GM23338 (cell line): ENCODE measurements around the gene EDIL3. TPM values are rescaled to one million over a fixed set of nuclear protein-coding genes. Genes with fewer than 3 reads are reported as not detected.

Experiments
- ATAC-seq: fragments of 200-7000 bp; cut with Tn5 transposase; 3 replicates; pipeline ENCODE4 v1.9.1; 2020
- DNase-seq: peaks from one replicate; pipeline ENCODE4 v3.0.0-alpha.2; 2015; ENCODE audit warnings: low spot score
- H2AFZ ChIP-seq: fragments of 200-600 bp; sonication (generic); 2 replicates; pipeline ENCODE4 v1.8.0; 2016; ENCODE audit warnings: antibody characterized with exemption, mild to moderate bottlenecking, moderate library complexity
- H3F3A ChIP-seq: fragments of 200-600 bp; sonication (generic); replicated peaks from 2 replicates; pipeline ENCODE4 v1.8.0; 2017; ENCODE audit warnings: antibody characterized with exemption, mixed run types, low read depth
- H3K27ac ChIP-seq: fragments of 200-600 bp; sonication (generic); 2 replicates; pipeline ENCODE4 v1.6.1; 2016; ENCODE audit warnings: low read depth
- H3K27me3 ChIP-seq: fragments of 200-600 bp; sonication (generic); 2 replicates; pipeline ENCODE4 v1.8.0; 2016; ENCODE audit warnings: mild to moderate bottlenecking, mixed run types, moderate library complexity; ENCODE audit not compliant: insufficient read depth
- H3K36me3 ChIP-seq: fragments of 200-600 bp; sonication (generic); 2 replicates; pipeline ENCODE4 v1.8.0; 2016; ENCODE audit warnings: mild to moderate bottlenecking; ENCODE audit not compliant: insufficient read depth
- H3K4me1 ChIP-seq: fragments of 200-600 bp; sonication (generic); 2 replicates; pipeline ENCODE4 v1.8.0; 2016; ENCODE audit warnings: mild to moderate bottlenecking, moderate library complexity; ENCODE audit not compliant: insufficient read depth
- H3K4me2 ChIP-seq: fragments of 200-600 bp; sonication (generic); 2 replicates; pipeline ENCODE4 v1.7.1; 2017; ENCODE audit warnings: mixed run types
- H3K4me3 ChIP-seq: fragments of 200-600 bp; sonication (generic); 2 replicates; pipeline ENCODE4 v1.6.1; 2016; ENCODE audit warnings: mixed run types
- H3K79me2 ChIP-seq: fragments of 200-600 bp; sonication (generic); replicated peaks from 2 replicates; pipeline ENCODE4 v1.8.0; 2017; ENCODE audit warnings: mild to moderate bottlenecking; ENCODE audit not compliant: insufficient read depth
- H3K9me2 ChIP-seq: fragments of 200-600 bp; sonication (generic); 2 replicates; pipeline ENCODE4 v1.8.0; 2017; ENCODE audit not compliant: insufficient read depth
- H4K20me1 ChIP-seq: fragments of 200-600 bp; sonication (generic); replicated peaks from 2 replicates; pipeline ENCODE4 v1.8.0; 2017; ENCODE audit warnings: mild to moderate bottlenecking; ENCODE audit not compliant: insufficient read depth
- H3K27ac Mint-ChIP-seq: 2 replicates; pipeline ENCODE4 v1.8.0; 2020; ENCODE audit warnings: inconsistent platforms, mild to moderate bottlenecking, moderate library complexity, mixed read lengths
- H3K27me3 Mint-ChIP-seq: 3 replicates; pipeline ENCODE4 v1.8.0; 2022; ENCODE audit warnings: low read depth, mild to moderate bottlenecking, moderate library complexity, mixed read lengths, inconsistent platforms; ENCODE audit not compliant: insufficient read depth, poor library complexity
- H3K36me3 Mint-ChIP-seq: 3 replicates; pipeline ENCODE4 v1.8.0; 2021; ENCODE audit warnings: low read depth, mild to moderate bottlenecking, inconsistent platforms, moderate library complexity, mixed read lengths
- H3K4me1 Mint-ChIP-seq: 3 replicates; pipeline ENCODE4 v1.8.0; 2020; ENCODE audit warnings: mild to moderate bottlenecking, inconsistent platforms, mixed read lengths
- H3K4me3 Mint-ChIP-seq: 3 replicates; pipeline ENCODE4 v1.8.0; 2021; ENCODE audit warnings: moderate library complexity, mild to moderate bottlenecking, inconsistent platforms, mixed read lengths
- H3K9me3 Mint-ChIP-seq: 3 replicates; pipeline ENCODE4 v1.8.0; 2020; ENCODE audit warnings: moderate library complexity, mild to moderate bottlenecking, inconsistent platforms, mixed read lengths
- CREB1 ChIP-seq: fragments of 250-450 bp; sonication (Bioruptor Pico); IDR thresholded peaks from 2 replicates; pipeline ENCODE4 v1.5.0; 2020; ENCODE audit warnings: low read depth, mild to moderate bottlenecking, moderate library complexity
- CTCF ChIP-seq, 2 experiments: fragments of 200-600 bp in 1 of 2; sonication (generic) in 1 of 2; conservative IDR thresholded peaks; 2 replicates each; pipeline versions ENCODE4 v1.5.1 to v1.6.1; 2016 to 2017; ENCODE audit warnings: antibody characterized with exemption in 2 of 2, low read depth in 2 of 2, mild to moderate bottlenecking in 2 of 2, moderate library complexity in 1 of 2
- ETS1 ChIP-seq: IDR thresholded peaks from 2 replicates; pipeline ENCODE4 v1.6.1; 2016; ENCODE audit warnings: antibody characterized with exemption
- EZH2 ChIP-seq: fragments of 200-600 bp; sonication (generic); IDR thresholded peaks from one replicate; pipeline ENCODE4 v1.8.0; 2017; ENCODE audit warnings: antibody characterized with exemption, mild to moderate bottlenecking, low read depth; ENCODE audit not compliant: unreplicated experiment
- EZH2phosphoT487 ChIP-seq: fragments of 200-600 bp; sonication (generic); IDR thresholded peaks from one replicate; pipeline ENCODE4 v1.8.1; 2018; ENCODE audit warnings: antibody characterized with exemption; ENCODE audit not compliant: unreplicated experiment
- JUNB ChIP-seq: IDR thresholded peaks from one replicate; pipeline ENCODE4 v1.6.1; 2016; ENCODE audit warnings: antibody characterized with exemption; ENCODE audit not compliant: unreplicated experiment
- NANOG ChIP-seq: IDR thresholded peaks from 2 replicates; pipeline ENCODE4 v1.6.1; 2016; ENCODE audit warnings: antibody characterized with exemption, borderline replicate concordance
- POLR2AphosphoS5 ChIP-seq: IDR thresholded peaks from 2 replicates; pipeline ENCODE4 v1.6.1; 2016; ENCODE audit warnings: antibody characterized with exemption, low read depth
- REST ChIP-seq: IDR thresholded peaks from one replicate; pipeline ENCODE4 v1.6.1; 2018; ENCODE audit warnings: antibody characterized with exemption; ENCODE audit not compliant: unreplicated experiment
- STAT1 ChIP-seq: IDR thresholded peaks from one replicate; pipeline ENCODE4 v1.6.1; 2016; ENCODE audit warnings: antibody characterized with exemption; ENCODE audit not compliant: unreplicated experiment
- ZNF114 ChIP-seq: fragments of 250-450 bp; sonication (Bioruptor Pico); IDR thresholded peaks from 2 replicates; pipeline ENCODE4 v1.5.0; 2020; ENCODE audit warnings: mild to moderate bottlenecking, moderate library complexity
- ZNF331 ChIP-seq: fragments of 250-450 bp; sonication (Bioruptor Pico); IDR thresholded peaks from 2 replicates; pipeline ENCODE4 v1.5.0; 2020; ENCODE audit warnings: low read depth, mild to moderate bottlenecking, moderate library complexity
- ZNF462 ChIP-seq: fragments of 250-450 bp; sonication (Bioruptor Pico); IDR thresholded peaks from 2 replicates; pipeline ENCODE4 v1.5.0; 2020; ENCODE audit warnings: mild to moderate bottlenecking, moderate library complexity
- polyA plus RNA-seq: library from polyadenylated mRNA; unstranded; fragments of >200 nt; fragmentation: Nextera tagmentation; extraction: Ambion mirVana; gene quantifications from 2 replicates; pipeline ENCODE4 v1.2.1, GENCODE V29; 2016
- total RNA-seq: library from RNA; depleted of rRNA; stranded (reverse); fragments of >200 nt; shearing (Covaris generic); gene quantifications from 2 replicates; pipeline ENCODE4 v1.2.3, GENCODE V29; 2014

Gene EDIL3
- total and polyA plus RNA-seq, 2 experiments from 2014 or later: 43.3 to 61.9 TPM

GRCh38 chr5:83937837-83938236, 446.8 kb downstream of the EDIL3 start:
- H3K4me1 Mint-ChIP-seq: no peaks in the 10 kb centered on the region
- no peak for DNase-seq
- no peak overlapping the region for H3K4me3 ChIP-seq
- no peaks in the 10 kb centered on the region for H3K9me3 Mint-ChIP-seq
- no peaks in the 10 kb centered on the region for H3K27me3 Mint-ChIP-seq
- no peak overlapping the region for H3K27ac ChIP-seq
- H4K20me1 ChIP-seq: no peaks in the 10 kb centered on the region
- no peaks in the 10 kb centered on the region; the same call in 1 of the 2 replicates for H3K9me2 ChIP-seq
- H3K4me1 ChIP-seq: no peaks in the 10 kb centered on the region
- no peak overlapping the region for H3K4me2 ChIP-seq
- no peak overlapping the region for H3K4me3 Mint-ChIP-seq
- no peak overlapping the region for H2AFZ ChIP-seq
- ATAC-seq: no peak
- H3F3A ChIP-seq: no peaks in the 10 kb centered on the region
- no peaks in the 10 kb centered on the region for H3K79me2 ChIP-seq
- H3K36me3 ChIP-seq: no peaks in the 10 kb centered on the region
- no peak overlapping the region for H3K27ac Mint-ChIP-seq
- no peaks in the 10 kb centered on the region for H3K27me3 ChIP-seq
- H3K36me3 Mint-ChIP-seq: no peaks in the 10 kb centered on the region
- TF ChIP-seq REST (no peak), ETS1 (no peak), CTCF (conservative IDR thresholded peaks at IDR 0.05; ENCODE audit: low read depth in 2 of 2) (no peak), POLR2AphosphoS5 (no peak), CREB1 (CRISPR knock-in tag) (no peak), ZNF462 (no peak), ZNF331 (CRISPR knock-in tag) (no peak), STAT1 (no peak), ZNF114 (CRISPR knock-in tag) (no peak), JUNB (no peak), EZH2 (no peak), EZH2phosphoT487 (no peak), NANOG (no peak)
